ENCODE data around the gene PLA2R1. TPM values are rescaled to one million over a fixed set of nuclear protein-coding genes. Genes with fewer than 3 reads are reported as not detected.

Gene PLA2R1
- total and polyA plus RNA-seq, 10 of the 15 experiments (the other 5 are each of a cell fraction or from before 2014, with no cell fraction given): 0.01 to 0.05 (median 0.02) TPM; not detected in 6

GRCh38 chr2:159922563-159922962 is 139.9 kb downstream of the PLA2R1 start (continued):
- no peak for TF ChIP-seq ZBTB4 (CRISPR knock-in tag; IDR thresholded peaks at IDR 0.05)
- no peak for TF ChIP-seq RELB (IDR thresholded peaks at IDR 0.05; ENCODE audit: low read depth)
- TF ChIP-seq EED (IDR thresholded peaks at IDR 0.05; ENCODE audit: low read depth): no peak
- TF ChIP-seq SRF (IDR thresholded peaks at IDR 0.05; ENCODE audit: low read depth in 2 of 2, low read length in 2 of 2): no peak
- no peak for TF ChIP-seq CEBPB (IDR thresholded peaks at IDR 0.05; ENCODE audit: borderline replicate concordance in 1 of 2, low read depth in 2 of 2, low read length in 2 of 2)
- TF ChIP-seq NKRF (conservative IDR thresholded peaks at IDR 0.05): no peak
- TF ChIP-seq BCL3 (IDR thresholded peaks at IDR 0.05; ENCODE audit: borderline replicate concordance, insufficient read depth, low read depth, low read length, poor library complexity, severe bottlenecking): peak; percentile 18
- no peak for TF ChIP-seq SREBF2 (IDR thresholded peaks at IDR 0.05; ENCODE audit: low read length)
- TF ChIP-seq CHD4 (IDR thresholded peaks at IDR 0.05): no peak
- TF ChIP-seq IKZF2 (IDR thresholded peaks at IDR 0.05): peak; percentile 51 to 56; a peak in 2 of 4 replicates
- TF ChIP-seq SIX5 (IDR thresholded peaks at IDR 0.05; ENCODE audit: low read depth, low read length, severe bottlenecking): no peak
- TF ChIP-seq GABPA (IDR thresholded peaks at IDR 0.05; ENCODE audit: low read depth): no peak
- no peak for TF ChIP-seq NFYA (IDR thresholded peaks at IDR 0.05; ENCODE audit: borderline replicate concordance, low read depth, low read length)
- no peak for TF ChIP-seq RB1 (IDR thresholded peaks at IDR 0.05; ENCODE audit: borderline replicate concordance)
- no peak for TF ChIP-seq ZNF217 (IDR thresholded peaks at IDR 0.05)
- peak; percentile 42; the same call in 1 of the 2 replicates for TF ChIP-seq NFIC (IDR thresholded peaks at IDR 0.05; ENCODE audit: low read depth, low read length)
- TF ChIP-seq POLR2AphosphoS2 (IDR thresholded peaks at IDR 0.05; ENCODE audit: low read depth, low read length): no peak
- no peak for TF ChIP-seq FOXM1 (IDR thresholded peaks at IDR 0.05; ENCODE audit: low read depth, low read length)
- no peak for TF ChIP-seq STAT1 (conservative IDR thresholded peaks at IDR 0.05)
- TF ChIP-seq HCFC1 (IDR thresholded peaks at IDR 0.05; ENCODE audit: low read length): no peak
- peak; percentile 38; the same call in 1 of the 2 replicates for TF ChIP-seq MTA2 (IDR thresholded peaks at IDR 0.05; ENCODE audit: low read depth)
- TF ChIP-seq EZH2 (IDR thresholded peaks at IDR 0.05; ENCODE audit: borderline replicate concordance, control insufficient read depth, low read depth, low read length): no peak
- no peak for TF ChIP-seq PAX8 (IDR thresholded peaks at IDR 0.05)
- no peak for TF ChIP-seq CREB1 (IDR thresholded peaks at IDR 0.05; ENCODE audit: low read depth)
